GM12865 (cell line): Measurements from ENCODE around the gene MSL1.

Source experiments
- DNase-seq: peaks from one replicate; pipeline ENCODE4 v3.0.0; 2010; ENCODE audit warnings: low read depth
- H3K4me3 ChIP-seq: 2 replicates; pipeline ENCODE4 v1.5.1; 2011; ENCODE audit warnings: mild to moderate bottlenecking, low read depth, low read length, control low read depth
- TF ChIP-seq, protein P1 (sequence below): IDR thresholded peaks from 2 replicates; pipeline ENCODE4 v1.5.1; 2011; ENCODE audit warnings: low read length, control low read depth, low read depth, inconsistent platforms; ENCODE audit not compliant: insufficient read depth; ENCODE audit errors: missing control alignments

The MSL1 gene

DNA sequence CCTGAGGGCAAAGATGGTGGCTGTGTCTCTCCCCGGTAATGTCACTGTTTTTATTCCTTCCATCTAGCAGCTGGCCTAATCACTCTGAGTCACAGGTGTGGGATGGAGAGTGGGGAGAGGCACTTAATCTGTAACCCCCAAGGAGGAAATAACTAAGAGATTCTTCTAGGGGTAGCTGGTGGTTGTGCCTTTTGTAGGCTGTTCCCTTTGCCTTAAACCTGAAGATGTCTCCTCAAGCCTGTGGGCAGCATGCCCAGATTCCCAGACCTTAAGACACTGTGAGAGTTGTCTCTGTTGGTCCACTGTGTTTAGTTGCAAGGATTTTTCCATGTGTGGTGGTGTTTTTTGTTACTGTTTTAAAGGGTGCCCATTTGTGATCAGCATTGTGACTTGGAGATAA is 50.0 kb downstream of the MSL1 start:
- no peak overlapping the region for H3K4me3 ChIP-seq
- DNase-seq, result no peak
- TF ChIP-seq, protein P1, sequence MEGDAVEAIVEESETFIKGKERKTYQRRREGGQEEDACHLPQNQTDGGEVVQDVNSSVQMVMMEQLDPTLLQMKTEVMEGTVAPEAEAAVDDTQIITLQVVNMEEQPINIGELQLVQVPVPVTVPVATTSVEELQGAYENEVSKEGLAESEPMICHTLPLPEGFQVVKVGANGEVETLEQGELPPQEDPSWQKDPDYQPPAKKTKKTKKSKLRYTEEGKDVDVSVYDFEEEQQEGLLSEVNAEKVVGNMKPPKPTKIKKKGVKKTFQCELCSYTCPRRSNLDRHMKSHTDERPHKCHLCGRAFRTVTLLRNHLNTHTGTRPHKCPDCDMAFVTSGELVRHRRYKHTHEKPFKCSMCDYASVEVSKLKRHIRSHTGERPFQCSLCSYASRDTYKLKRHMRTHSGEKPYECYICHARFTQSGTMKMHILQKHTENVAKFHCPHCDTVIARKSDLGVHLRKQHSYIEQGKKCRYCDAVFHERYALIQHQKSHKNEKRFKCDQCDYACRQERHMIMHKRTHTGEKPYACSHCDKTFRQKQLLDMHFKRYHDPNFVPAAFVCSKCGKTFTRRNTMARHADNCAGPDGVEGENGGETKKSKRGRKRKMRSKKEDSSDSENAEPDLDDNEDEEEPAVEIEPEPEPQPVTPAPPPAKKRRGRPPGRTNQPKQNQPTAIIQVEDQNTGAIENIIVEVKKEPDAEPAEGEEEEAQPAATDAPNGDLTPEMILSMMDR, result no peak

GRCh38 chr17:40173091-40173777 is 51.5 kb downstream of the MSL1 start:
- DNase-seq, result no peak
- H3K4me3 ChIP-seq, result no peak overlapping the region
- TF ChIP-seq, protein P1, result no peak

GRCh38 chr17:40173778-40174135 is 52.0 kb downstream of the MSL1 start:
- TF ChIP-seq, protein P1, result no peak
- DNase-seq, result no peak
- H3K4me3 ChIP-seq, result no peak overlapping the region

GRCh38 chr17:40174514-40174913 is 52.7 kb downstream of the MSL1 start:
- no peak overlapping the region for H3K4me3 ChIP-seq
- TF ChIP-seq, protein P1, result no peak
- no peak for DNase-seq

DNA sequence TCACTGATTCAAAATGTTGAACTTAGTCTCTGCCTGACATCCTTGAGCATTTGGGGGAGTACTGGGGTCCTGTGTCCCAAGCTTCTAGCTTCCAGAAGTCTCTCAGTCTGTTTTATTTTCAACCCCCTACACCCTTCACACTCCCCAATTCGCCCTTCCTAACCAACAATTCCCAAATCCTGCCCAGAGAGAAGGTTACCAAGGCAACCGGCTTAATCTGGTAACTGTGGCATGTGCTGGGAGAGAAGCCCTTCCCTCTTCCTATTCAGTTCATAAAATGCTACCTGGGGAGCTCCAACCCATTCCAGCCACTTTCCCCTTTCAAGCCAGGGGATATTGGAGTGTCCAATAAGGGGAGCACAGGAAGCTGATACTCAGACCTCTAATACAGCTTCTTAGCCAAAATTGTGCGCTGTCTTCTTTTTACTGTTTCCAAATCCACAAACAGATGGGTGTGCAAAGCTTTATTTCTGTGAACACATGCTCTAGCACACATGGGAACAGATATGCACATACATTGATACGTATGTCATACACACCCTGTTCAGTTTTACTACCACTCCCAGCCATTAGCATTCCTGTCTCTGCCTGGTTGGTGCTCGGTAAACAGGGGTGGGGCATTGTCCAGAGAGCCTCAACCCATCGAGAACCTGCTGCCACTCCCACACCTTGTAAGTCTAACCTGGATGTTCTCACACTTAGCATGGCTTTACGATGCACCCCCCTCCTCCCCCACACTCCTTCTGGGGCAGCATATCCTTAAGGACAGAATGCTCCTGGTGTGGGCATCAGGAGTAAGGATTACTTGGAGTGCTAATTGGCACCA is 54.4 kb downstream of the MSL1 start:
- no peak overlapping the region for H3K4me3 ChIP-seq
- DNase-seq, result no peak
- TF ChIP-seq, protein P1, result no peak

DNA sequence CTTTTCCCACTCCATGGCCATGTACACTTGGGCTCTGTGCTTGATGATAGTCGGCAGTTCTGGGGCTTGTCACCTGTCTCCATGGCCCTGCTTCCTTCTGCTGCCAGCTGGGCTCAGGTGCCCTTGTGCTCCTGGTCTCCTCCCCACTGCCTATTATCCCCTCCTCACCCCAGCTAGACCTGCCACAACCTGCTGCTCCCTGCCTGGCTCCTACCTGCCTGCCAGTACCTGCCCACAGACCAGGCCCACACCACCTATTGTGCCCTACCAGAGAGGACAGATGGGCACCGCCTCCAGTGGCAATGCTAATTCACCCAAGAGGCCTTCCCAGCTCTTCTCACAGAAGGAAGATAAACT is 55.0 kb downstream of the MSL1 start:
- TF ChIP-seq, protein P1, result no peak
- H3K4me3 ChIP-seq, result no peak overlapping the region
- no peak for DNase-seq

DNA sequence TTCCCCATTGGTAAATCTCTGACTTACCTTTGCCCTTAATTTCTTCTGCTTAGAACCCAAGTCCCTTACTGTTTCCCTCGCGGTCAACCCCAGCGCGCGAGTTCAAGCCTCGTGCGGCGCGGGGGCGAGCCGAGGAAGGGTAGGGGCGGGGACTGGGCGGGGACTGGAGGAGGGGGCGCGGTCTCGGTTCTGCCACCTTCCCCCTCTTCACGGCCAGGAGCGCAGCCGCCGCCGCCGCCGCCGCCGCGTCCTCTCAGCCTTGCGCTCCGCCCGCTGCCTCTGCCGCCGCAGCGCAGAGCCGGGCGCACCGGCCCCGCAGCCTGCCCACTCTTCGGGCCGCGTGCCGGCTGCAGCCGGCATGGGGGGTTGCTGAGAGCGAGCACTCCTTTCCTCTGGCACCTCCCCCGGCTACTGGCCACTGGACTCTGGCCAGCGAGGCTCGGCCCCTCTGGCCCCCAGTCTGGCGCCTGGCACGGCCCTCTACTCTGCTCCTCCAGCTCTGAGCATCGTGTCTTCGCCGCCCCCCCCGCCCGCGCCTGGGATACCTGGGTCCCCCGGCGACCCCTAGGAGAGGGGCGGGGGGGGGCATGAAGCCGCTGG is 55.6 kb downstream of the MSL1 start, which contains the start of gene RAPGEFL1:
RAPGEFL1 (plus strand) TSS at position 196 of the 600 bp plus-strand sequence; CDS start at position 588, 392 bp downstream.
- TF ChIP-seq, protein P1, result no peak
- peak; percentile 82 for DNase-seq
- peak within 1 kb of the TSS; percentile 49 for H3K4me3 ChIP-seq
